GM18867 (cell line): ENCODE data around the gene STK32B.
"Not testable (repeated sequence)": the region's sequence is repeated elsewhere in the genome, so short reads cannot be mapped to it uniquely, and the experiment has no call there.

Experiments
- ATAC-seq: cut with Tn5 transposase; IDR thresholded peaks from one replicate; pipeline ENCODE4 v1.9.1; 2021; ENCODE audit warnings: mild to moderate bottlenecking, moderate library complexity; ENCODE audit not compliant: unreplicated experiment

Gene STK32B

DNA sequence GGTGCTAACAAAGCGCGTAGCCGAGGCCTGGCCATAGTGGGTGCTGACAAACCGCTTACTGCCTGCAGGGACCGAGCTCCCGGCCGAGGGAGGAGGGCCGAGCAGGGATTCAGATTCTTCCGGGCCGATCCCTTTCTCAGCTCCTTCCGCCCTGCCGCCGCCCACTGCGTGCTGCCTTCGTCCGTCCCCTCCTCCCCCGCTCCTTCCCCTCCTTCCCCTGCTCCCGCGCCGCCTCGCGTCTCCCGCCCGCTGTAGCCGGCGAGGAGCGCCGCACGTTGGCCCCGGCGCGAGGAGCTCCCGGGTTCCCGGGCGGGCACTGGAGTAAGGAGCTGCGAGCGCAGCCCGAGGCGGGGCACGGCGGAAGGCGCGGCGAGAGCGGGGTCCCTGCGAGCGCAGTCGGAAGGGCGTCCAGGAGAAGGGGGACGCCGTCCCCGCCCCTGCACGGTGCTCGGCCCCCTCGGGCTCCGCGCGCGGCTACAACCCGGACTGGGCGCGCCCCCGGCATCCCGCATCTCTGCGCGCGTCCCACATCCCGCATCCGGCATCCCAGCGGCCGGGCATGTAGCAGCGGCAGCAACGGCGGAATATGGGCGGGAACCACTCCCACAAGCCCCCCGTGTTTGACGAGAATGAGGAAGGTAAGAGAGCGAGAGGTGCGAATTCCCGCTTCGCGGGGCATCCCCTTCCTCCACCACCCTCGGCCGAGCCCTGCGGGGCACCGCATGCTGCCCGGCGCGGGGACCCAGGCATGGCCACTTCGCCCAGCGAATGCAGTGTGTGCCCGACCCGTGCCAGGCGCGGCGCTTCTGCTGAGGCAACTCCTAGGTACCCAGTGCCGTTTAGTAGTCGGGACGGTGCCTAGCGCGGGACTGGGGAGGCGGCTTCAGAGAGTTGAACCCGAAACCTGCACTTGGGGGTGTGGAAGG lies at the start of gene STK32B:
TSS of gene STK32B (plus strand) at position 203 of the 926 bp plus-strand sequence.
- no peak for ATAC-seq

DNA sequence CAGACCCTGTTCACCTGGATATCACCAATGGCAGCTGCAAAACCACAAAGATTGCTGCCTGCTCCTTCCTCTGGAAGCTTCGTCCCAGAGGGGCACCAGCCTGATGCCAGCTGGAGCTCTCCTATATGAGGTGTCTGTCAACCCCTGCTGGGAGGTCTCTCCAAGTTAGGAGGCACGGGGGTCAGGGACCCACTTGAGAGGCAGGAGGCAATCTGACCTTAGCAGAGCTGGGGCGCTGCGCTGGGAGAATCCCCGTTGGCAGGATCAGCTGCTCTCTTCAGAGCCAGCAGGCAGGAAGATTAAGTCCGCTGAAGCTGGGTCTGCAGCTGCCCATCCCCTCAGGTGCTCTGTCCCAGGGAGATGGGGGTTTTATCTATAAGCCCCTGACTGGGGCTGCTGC lies 49.6 kb upstream of the STK32B start:
- ATAC-seq, result not testable (repeated sequence)

DNA sequence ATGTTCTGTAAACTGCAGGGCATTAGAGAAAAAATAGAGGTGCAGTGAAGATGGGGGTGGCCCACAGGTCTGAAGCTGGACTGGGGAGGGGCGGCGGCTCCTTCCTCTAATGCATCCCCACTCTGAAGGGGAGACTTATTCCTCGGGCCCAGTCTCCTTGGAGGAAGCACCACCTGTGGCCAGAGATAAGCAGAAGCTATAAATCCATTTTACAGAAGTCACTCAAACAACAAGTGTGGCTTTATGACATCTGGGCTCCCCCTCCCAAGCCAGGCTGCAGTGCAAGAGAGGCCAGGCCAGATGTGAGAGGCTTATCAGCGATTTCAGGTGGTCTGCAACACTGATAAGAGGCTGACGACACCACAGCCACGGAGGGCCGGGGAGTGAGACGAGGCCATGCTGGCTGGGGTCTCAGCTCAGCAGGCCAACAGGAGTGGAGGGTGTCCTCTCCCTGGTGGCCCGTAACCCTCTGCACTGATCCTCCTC lies 47.9 kb upstream of the STK32B start:
- no peak for ATAC-seq

DNA sequence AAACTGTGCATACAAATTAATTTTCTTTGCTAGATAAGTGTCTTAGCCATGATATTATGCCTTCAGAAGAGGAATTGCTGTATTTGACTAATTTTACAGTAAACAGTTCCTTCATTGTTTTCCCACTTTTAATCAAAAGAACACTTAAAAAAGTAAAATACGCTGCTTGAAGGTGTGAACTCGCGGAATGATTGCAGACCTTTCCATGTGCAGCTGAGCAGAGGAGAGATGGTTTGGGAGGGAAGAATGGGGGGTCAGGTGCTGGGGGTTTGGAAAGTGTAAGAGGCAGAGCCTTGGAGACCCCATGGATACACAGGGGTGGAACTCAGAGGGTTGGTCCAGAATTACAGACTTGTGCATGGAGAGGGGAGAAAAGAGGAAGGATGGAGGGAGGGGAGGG lies 47.4 kb upstream of the STK32B start:
- ATAC-seq, result no peak

DNA sequence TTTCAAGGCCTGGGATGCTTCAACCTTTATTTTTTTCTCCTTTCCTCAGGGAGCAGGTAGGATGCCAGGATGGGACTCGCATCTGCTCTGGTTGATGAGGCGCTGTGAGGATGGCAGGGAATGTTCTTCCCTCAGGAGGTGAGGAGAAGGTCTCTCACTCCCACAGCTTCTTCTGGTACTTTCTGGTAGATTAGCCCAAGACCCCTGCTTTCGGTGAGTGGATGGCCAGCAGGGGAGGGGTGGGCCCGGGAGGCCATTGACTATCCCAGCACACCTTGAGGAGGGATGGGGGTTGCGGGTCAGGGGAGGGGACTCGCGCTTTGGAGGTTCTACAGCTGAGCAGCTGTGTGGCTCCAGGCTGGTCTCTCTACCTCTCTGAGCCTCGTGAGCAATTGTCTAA lies 46.8 kb upstream of the STK32B start:
- no peak for ATAC-seq

DNA sequence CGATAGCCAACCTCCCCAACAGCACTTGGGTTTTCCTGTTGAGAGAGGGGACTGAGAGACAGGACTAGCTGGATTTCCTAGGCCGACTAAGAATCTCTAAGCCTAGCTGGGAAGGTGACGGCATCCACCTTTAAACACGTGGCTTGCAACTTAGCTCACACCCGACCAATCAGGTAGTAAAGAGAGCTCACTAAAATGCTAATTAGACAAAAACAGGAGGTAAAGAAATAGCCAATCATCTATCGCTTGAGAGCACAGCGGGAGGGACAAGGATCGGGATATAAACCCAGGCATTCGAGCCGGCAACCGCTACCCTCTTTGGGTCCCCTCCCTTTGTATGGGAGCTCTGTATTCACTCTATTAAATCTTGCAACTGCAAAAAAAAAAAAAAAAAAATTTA lies 44.3 kb upstream of the STK32B start:
- ATAC-seq, result not testable (repeated sequence)

DNA sequence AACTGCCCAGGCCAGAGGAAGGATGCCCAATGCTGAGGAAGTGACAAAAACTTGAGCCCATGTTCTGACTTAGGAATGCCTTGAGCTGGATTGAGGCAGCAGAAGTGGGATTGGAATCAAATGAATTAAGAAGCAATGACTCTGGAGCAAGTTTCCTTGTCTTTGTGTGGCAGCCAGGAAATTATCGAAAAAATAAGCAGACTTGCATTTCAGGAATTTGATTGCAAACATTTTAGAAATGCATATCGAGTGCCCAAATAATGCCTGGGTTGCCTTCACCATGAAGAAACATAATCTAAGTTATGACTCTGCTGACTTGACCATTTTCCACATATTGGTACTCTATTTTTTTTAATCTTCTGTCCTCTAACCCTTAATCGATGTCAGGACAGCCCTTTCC lies 41.5 kb upstream of the STK32B start:
- ATAC-seq, result no peak

DNA sequence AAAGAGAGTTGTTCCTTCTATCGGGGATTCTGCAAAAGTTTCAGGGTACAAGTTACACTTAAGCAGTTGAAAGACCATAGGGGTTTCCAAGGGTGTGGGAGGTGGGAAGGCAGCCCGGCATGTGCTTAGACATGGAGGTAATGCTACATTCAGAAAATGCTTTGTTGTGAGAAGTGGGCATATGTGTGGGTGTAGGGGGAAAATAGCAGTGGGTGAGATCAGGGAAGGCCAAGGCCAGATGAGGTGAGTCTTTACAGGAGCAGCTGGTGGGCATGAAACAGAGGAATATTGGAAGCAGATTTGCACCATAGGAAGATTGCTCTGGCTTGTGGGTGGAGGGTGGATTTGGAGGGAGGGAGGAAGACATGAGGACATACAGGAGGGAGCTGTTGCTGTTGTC lies 40.3 kb upstream of the STK32B start:
- ATAC-seq, result no peak

DNA sequence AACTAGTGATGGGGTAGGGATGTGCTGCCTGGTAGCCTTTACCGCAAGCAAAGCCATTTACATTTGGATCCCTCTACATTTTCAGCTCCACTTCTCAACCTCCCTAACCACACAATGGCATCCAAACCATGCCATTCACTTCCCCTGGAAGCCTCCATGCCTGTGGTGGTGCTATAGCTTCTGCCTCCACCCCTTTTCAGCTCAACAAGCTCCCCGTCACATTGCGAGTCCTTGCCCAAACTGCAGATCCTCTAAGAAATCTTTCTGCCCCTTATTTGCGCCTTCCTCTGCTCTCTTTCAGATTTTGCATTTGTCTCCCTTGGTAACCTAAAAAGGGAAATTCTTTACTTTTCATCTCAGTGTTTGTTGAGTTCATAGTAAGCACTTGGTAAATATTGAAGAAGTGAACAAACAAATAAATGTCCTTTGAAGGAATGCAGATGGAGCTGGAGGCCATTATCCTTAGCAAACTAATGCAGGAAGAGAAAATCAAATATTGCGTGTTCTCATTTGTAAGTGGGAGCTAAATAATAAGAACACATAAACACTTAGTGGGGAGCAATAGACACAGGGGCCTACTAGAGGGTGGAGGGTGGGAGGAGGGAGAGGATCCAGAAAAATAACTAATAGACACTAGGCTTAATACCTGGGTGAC lies 38.9 kb upstream of the STK32B start:
- no peak for ATAC-seq

DNA sequence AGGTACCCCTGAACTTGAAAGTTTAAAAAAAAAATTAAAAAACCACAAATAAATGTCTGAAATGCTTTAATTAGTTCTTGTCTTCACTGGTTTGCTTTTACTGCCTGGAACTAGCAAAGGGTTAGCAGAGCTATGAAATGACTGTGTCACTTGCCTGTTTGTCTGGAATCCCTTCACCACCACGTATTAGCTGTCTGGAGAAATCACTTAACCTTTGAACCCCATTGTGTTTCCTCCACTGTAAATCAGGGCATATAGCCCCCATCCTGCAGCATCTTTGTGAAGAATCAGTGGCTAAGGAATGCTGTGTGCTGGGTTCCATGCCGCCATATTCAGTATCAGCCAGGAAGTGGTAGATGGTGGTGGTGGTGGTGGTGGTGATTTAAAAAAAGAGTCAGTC lies 38.3 kb upstream of the STK32B start:
- no peak for ATAC-seq

DNA sequence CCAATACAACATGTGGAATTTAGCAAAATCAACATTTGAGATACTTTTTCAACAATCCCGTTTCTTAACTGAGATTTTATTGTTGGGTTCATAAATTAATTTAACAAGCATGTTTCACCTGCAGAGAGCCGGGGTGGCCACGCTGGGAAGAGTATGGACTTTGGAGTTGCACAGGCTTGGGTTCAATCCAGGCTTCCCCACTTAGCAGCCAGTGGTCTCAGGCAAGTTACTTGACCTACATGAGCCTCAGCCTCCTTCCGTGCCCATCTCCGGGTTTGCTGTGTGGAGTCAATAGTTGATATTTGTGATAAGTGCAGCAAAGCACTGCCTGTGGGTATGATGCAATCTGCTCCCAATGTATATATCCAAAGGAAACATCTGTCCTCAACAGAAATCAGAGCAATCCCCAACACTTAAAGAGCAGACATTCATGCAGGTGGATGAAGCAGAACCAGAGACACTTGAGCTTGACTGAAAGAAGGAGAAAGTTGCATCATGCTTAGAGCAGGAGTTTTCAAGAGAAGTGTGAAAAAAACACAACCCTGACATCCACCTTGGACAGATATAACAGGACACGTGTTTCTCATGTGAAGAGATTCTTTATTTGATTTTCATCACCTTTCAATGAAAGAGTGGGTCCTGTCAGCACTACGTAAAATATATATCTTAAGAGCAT lies 37.1 kb upstream of the STK32B start:
- ATAC-seq, result no peak

DNA sequence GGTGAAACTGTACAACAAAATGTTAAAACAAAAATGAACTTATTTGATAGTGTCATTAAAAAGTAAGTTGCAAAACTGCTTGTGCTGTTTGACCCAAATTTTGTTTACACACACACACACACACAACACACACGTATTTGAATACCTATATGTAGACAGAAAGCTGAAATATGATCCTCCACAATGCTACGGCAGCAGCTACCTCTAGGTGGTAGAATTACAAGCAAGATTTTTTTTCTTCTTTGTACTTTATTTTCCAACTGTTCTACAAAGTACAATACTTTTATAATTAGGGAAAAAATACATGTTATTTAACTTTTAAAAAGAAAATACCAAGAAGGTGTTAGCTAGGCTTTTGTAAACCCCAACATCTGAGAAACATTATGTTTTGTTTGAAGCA lies 33.2 kb upstream of the STK32B start:
- ATAC-seq, result no peak

DNA sequence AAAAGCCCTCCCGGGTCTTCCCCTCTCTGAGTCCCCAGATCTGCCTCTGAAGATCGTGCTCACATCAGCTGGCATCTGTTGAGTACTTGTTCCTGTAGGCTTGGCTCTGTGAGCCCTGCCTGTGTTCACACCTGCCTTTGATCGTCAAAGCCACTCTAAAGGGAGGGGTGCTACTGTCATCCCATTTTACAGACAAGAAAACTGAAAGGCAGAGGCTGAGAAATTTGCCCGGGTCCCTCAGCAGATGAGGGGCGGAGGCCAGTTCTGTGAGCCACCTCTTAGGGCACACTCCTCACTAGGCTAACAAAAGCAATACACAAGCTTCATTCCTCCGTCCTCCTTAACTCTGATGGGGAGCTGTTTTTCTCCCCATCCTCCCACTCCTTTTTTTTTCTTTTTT lies 32.7 kb upstream of the STK32B start:
- no peak for ATAC-seq

DNA sequence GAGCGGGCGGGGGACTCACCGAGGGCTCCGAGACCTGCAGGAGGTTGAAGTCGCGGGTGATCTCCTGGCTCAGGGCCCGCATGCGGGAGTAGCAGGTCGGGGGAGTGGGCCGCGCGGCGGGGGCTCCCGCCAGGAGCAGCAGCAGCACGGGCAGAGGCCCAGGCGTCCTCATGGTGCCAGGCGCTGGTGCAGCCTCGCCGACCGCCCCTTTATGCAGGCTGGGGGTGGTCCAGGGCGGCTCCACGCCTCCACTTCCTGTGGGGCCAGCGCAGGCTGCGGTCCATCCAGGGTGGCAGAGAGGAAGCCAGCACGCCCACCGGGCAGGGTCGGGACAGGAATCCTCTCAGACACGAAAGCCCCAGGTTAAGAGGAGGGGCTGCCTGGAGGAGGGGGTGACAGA lies 32.0 kb upstream of the STK32B start, which contains the start of gene CYTL1:
TSS of gene CYTL1 (minus strand) at position 185 of the 400 bp plus-strand sequence. CDS start at position 172, 13 bp downstream.
- ATAC-seq, result no peak

DNA sequence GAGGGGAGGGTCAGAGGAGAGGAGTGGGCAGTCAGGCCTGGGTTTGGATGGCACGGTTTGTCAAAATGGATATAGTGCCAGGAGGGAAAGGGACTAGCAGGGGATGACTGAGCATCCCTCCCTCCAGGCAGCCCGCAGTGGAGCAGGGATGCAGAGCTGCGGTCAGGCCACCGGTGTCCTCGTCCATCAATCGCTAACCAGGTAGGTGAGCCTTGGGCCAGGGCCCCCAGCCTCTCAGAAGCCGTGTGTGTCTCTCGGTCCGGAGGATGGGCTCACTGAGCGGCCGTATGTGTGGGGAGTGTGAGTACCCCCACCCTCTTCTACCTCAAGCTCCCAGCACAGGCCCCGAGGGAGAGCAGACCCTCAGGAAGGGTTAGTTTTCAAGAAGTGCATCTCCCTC lies 31.5 kb upstream of the STK32B start:
- ATAC-seq, result no peak

DNA sequence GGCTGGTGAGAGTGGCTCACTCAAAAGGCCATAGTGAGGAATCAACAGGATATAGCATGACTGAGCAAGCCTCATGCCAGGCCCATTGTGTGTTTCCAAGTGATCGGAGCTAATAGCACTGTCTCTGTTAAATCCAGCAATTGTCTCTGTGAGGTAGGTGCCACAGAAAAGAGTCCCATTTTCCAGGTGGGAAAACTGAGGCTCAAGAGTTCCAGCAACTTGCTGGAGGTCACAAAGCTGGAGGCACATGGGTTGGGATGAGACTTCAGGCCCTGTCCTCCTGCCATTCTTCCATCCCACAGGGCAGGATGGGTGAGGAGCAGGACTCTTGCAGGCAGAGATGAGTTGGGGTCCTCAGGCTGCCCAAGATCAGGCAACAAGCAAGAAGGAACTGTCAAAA lies 30.9 kb upstream of the STK32B start:
- no peak for ATAC-seq

DNA sequence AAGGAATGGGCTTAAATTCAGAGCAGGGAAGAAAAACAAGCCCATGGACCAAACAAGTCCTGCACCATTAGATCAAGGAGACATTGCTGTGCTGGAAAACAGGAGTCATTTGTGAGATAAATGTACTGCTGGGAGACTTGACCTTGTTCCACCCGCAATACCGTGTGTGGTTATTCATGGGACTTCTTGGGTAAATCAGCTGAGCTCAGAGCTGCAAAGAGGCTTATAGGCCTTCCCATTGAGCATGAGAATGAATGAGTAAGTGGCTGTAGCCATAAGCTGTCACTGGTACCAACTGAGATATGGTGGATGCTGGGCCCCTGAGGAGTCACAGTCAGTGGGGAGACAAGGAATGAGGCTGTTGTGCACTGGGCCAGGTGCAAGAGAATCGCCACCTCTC lies 29.7 kb upstream of the STK32B start:
- ATAC-seq, result no peak

DNA sequence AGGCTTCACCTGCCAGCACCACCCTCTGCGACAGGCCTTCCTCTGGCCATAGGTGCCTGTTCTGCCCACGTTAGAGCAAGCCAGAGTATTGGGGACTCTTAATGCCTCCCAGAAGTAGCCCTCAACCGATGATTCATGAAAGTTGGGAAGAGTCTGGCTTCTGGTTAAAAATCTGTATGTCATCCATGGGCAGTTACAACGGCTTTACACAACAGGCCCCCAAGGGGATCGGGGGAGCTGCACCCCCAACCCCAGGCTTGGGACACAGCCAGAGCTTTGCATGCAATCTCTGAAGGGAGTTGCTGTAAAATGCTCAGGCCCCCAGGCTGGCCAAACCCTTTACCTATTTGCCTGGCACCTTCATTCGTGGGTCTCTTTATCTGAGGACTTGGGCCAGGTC lies 26.6 kb upstream of the STK32B start:
- ATAC-seq, result no peak

DNA sequence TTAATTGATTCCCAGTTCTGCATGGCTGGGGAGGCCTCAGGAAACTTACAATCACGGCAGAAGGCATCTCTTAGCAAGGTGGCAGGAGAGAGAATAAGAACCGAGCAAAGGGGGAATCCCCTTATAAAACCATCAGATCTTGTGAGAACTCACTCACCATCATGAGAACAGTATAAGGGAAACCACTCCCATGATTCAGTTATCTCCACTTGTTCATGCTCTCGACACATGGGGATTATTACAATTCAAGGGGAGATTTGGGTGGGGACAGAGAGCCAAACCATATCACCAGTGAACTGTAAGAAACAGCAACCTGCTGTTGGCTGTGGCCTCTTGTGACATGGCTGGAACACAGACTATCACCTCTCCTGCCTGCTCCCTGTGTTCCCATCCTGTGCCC lies 24.9 kb upstream of the STK32B start:
- ATAC-seq, result no peak

DNA sequence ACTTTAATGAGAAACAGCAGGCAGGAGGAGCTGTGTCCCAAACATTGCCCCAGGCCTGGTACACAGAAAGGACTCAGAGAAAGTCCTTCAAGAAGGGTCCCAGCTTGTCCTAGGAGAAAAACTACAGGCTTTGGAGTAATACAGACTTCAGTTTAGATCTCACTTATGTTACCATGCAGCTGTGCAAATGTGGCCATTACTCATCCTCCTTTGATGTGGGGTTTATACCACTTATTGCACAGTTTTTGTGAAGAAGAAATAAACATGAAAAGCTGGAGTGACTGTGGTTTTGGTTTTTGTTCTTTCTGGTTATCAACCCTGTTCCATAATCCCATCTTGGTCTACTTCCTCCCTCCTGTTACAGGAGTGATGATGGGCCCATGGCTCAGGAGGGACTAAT lies 23.9 kb upstream of the STK32B start:
- no peak for ATAC-seq

DNA sequence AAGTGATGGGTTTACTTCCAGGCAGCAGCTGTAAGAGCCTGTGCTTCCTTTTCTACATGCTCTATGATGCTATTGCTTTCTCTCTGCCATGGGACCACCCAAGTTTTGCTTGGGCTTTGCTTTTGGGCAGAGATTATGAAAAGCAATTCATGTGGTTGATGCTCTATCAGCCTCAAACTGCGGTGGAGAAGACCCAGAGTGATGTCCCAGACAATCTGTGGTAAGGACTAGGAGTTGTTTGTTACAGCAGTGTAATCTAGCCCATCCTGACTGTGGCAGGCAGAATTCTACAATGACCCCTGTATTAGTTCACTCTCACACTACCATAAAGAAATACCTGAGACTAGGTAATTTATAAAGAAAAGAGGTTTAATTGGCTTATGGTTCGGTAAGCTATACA lies 22.8 kb upstream of the STK32B start:
- no peak for ATAC-seq

DNA sequence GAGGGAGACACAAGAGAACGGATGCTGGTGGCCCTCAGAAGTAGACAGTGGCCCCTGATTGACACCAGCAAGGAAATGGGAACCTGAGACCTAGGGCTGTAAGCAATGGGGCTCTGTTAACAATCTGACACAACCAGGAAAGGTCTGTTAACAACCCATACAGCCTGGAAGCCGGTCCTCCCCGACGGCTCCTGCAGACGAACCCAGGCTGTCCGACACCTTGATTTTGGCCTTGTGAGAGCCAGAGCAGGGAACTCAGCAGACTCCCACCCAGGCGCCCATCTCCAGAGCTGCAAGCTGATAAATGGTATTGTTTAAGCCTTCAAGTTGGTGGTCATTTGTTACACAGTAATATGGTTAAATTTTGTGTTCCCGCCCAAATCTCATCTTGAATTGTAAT lies 21.8 kb upstream of the STK32B start:
- ATAC-seq, result no peak
